HG02678 (cell line): Measurements from ENCODE around the gene SCN5A.
"Not testable (repeated sequence)": the region's sequence is repeated elsewhere in the genome, so short reads cannot be mapped to it uniquely, and the experiment has no call there.

Experiments
- ATAC-seq: cut with Tn5 transposase; IDR thresholded peaks from one replicate; pipeline ENCODE4 v1.9.1; 2021; ENCODE audit warnings: mild to moderate bottlenecking, moderate library complexity; ENCODE audit not compliant: unreplicated experiment

The SCN5A gene

GRCh38 chr3:38580450-38581382 lies 68.8 kb downstream of the SCN5A start:
- no peak for ATAC-seq

- ATAC-seq, result peak; percentile 63
Measured at GRCh38 chr3:38579551-38580449, 69.7 kb downstream of the SCN5A start.

GRCh38 chr3:38579141-38579540 lies 70.3 kb downstream of the SCN5A start:
- ATAC-seq, result no peak

- ATAC-seq, result no peak
Measured at GRCh38 chr3:38578551-38578950, 70.9 kb downstream of the SCN5A start.

GRCh38 chr3:38578081-38578475 lies 71.4 kb downstream of the SCN5A start:
- ATAC-seq, result no peak

GRCh38 chr3:38577371-38578080 lies 72.0 kb downstream of the SCN5A start:
- no peak for ATAC-seq

- no peak for ATAC-seq
Measured at GRCh38 chr3:38576526-38577370, 72.7 kb downstream of the SCN5A start.

- ATAC-seq, result no peak
Measured at GRCh38 chr3:38576131-38576525, 73.4 kb downstream of the SCN5A start.

GRCh38 chr3:38575279-38575843 lies 74.1 kb downstream of the SCN5A start:
- no peak for ATAC-seq

- no peak for ATAC-seq
Measured at GRCh38 chr3:38574411-38575278, 74.8 kb downstream of the SCN5A start.

GRCh38 chr3:38573556-38573955 lies 75.9 kb downstream of the SCN5A start:
- no peak for ATAC-seq

GRCh38 chr3:38573111-38573510 lies 76.4 kb downstream of the SCN5A start:
- no peak for ATAC-seq

GRCh38 chr3:38567498-38567897 lies 82.0 kb downstream of the SCN5A start:
- no peak for ATAC-seq

GRCh38 chr3:38566794-38567193 lies 82.7 kb downstream of the SCN5A start:
- ATAC-seq, result not testable (repeated sequence)

- ATAC-seq, result no peak
Measured at GRCh38 chr3:38566215-38566528, 83.3 kb downstream of the SCN5A start.

GRCh38 chr3:38565339-38566214 lies 83.9 kb downstream of the SCN5A start:
- ATAC-seq, result no peak

GRCh38 chr3:38564631-38565338 lies 84.7 kb downstream of the SCN5A start:
- no peak for ATAC-seq
